Hepatocyte (in vitro differentiated cells): ENCODE data around the gene CADPS2. TPM values are rescaled to one million over a fixed set of nuclear protein-coding genes. Genes with fewer than 3 reads are reported as not detected.
A peak's percentile ranks its signal among the peaks of the same experiment; 100 is the strongest.

Experiments
- DNase-seq: peaks from one replicate; pipeline ENCODE4 v3.0.0-alpha.2; 2016; ENCODE audit warnings: low spot score
- H2AFZ ChIP-seq: fragments of 200-600 bp; sonication (generic); 2 replicates; pipeline ENCODE4 v1.6.0; 2016; ENCODE audit warnings: antibody characterized with exemption, mild to moderate bottlenecking
- H3K27ac ChIP-seq: fragments of 200-600 bp; sonication (generic); 2 replicates; pipeline ENCODE4 v1.5.1; 2016; ENCODE audit warnings: mild to moderate bottlenecking
- H3K27me3 ChIP-seq: fragments of 200-600 bp; sonication (generic); 2 replicates; pipeline ENCODE4 v1.6.1; 2016
- H3K36me3 ChIP-seq: fragments of 200-600 bp; sonication (generic); replicated peaks from 2 replicates; pipeline ENCODE4 v1.5.1; 2016; ENCODE audit warnings: low read depth; ENCODE audit not compliant: insufficient read depth
- H3K4me1 ChIP-seq: fragments of 200-600 bp; sonication (generic); 2 replicates; pipeline ENCODE4 v1.5.1; 2016; ENCODE audit warnings: mild to moderate bottlenecking, moderate library complexity; ENCODE audit not compliant: insufficient read depth
- H3K4me2 ChIP-seq: fragments of 200-600 bp; sonication (generic); 2 replicates; pipeline ENCODE4 v1.6.0; 2016
- H3K4me3 ChIP-seq: fragments of 200-600 bp; sonication (generic); 2 replicates; pipeline ENCODE4 v1.5.1; 2016; ENCODE audit warnings: mild to moderate bottlenecking
- H3K79me2 ChIP-seq: fragments of 200-600 bp; sonication (generic); 2 replicates; pipeline ENCODE4 v1.6.0; 2017; ENCODE audit warnings: mild to moderate bottlenecking
- H3K9me2 ChIP-seq: fragments of 200-600 bp; sonication (generic); replicated peaks from 2 replicates; pipeline ENCODE4 v1.6.0; 2017; ENCODE audit warnings: mild to moderate bottlenecking; ENCODE audit not compliant: insufficient read depth
- H3K9me3 ChIP-seq: fragments of 200-600 bp; sonication (generic); 2 replicates; pipeline ENCODE4 v1.5.1; 2016; ENCODE audit warnings: low read depth, mild to moderate bottlenecking
- H4K20me1 ChIP-seq: fragments of 200-600 bp; sonication (generic); 2 replicates; pipeline ENCODE4 v1.6.0; 2016; ENCODE audit warnings: mild to moderate bottlenecking; ENCODE audit not compliant: insufficient read depth, poor library complexity, severe bottlenecking
- EZH2 ChIP-seq: fragments of 200-600 bp; sonication (generic); IDR thresholded peaks from 2 replicates; pipeline ENCODE4 v1.6.1; 2016; ENCODE audit warnings: antibody characterized with exemption, mild to moderate bottlenecking, borderline replicate concordance
- EZH2phosphoT487 ChIP-seq: fragments of 200-600 bp; sonication (generic); IDR thresholded peaks from one replicate; pipeline ENCODE4 v1.6.1; 2018; ENCODE audit warnings: antibody characterized with exemption, mild to moderate bottlenecking, low read depth, moderate library complexity; ENCODE audit not compliant: unreplicated experiment, severe bottlenecking
- whole genome bisulfite sequencing: methylation state at CpG from one replicate; pipeline ENCODE4 v1.1.6; 2016; ENCODE audit warnings: low lambda C conversion rate; ENCODE audit errors: missing lambda C conversion rate; 5-methylcytosine and 5-hydroxymethylcytosine counted together
- polyA plus RNA-seq: library from polyadenylated mRNA; unstranded; fragments of >200 nt; fragmentation: Nextera tagmentation; extraction: Ambion mirVana; gene quantifications from 2 replicates; pipeline ENCODE4 v1.2.1, GENCODE V29; 2016
- total RNA-seq: library from RNA; depleted of rRNA; stranded (reverse); fragments of >200 nt; gene quantifications from 2 replicates; pipeline ENCODE4 v1.2.3, GENCODE V29; 2014
- TF ChIP-seq, protein P1 (sequence below): fragments of 200-600 bp; sonication (generic); IDR thresholded peaks from 2 replicates; pipeline ENCODE4 v1.5.1; 2016; ENCODE audit warnings: antibody characterized with exemption, mild to moderate bottlenecking; ENCODE audit not compliant: poor library complexity

CADPS2 gene
- total and polyA plus RNA-seq, 2 experiments from 2014 or later: 15.7 to 37.4 TPM

DNA sequence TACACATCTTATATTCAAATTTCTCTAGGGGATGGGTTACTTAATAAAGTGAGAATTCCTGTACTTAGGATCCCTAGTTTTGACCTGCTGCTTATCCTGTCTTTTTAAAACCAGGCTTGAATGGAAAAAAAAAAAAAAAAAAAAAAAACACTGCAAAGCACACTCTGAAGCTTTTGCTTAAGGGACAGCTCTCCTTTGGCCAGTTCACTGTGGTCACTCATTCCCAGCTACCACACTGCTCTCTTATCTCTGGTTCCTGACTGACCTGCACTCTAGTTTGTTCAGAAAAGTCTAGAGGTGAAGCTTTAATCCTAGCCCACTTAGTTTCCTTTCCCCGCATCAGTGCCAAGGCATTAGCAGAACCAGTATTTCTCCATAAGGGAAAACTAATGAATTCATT is 82.4 kb downstream of the CADPS2 start:
- 86% methylated on average over 1 of the region's 1 CpG for WGBS
- Histone ChIP-seq H3K4me1 (no peaks in the 10 kb centered on the region), H3K9me3 (no peaks in the 10 kb centered on the region), H3K36me3 (no peaks in the 10 kb centered on the region), H3K4me3 (no peak overlapping the region), H3K4me2 (no peak overlapping the region), H2AFZ (no peak overlapping the region), H3K27me3 (no peaks in the 10 kb centered on the region), H3K9me2 (no peaks in the 10 kb centered on the region), H3K79me2 (no peaks in the 10 kb centered on the region), H4K20me1 (no peaks in the 10 kb centered on the region), H3K27ac (no peak overlapping the region)
- DNase-seq: no peak
- TF ChIP-seq EZH2phosphoT487: no peak
- TF ChIP-seq, protein P1, sequence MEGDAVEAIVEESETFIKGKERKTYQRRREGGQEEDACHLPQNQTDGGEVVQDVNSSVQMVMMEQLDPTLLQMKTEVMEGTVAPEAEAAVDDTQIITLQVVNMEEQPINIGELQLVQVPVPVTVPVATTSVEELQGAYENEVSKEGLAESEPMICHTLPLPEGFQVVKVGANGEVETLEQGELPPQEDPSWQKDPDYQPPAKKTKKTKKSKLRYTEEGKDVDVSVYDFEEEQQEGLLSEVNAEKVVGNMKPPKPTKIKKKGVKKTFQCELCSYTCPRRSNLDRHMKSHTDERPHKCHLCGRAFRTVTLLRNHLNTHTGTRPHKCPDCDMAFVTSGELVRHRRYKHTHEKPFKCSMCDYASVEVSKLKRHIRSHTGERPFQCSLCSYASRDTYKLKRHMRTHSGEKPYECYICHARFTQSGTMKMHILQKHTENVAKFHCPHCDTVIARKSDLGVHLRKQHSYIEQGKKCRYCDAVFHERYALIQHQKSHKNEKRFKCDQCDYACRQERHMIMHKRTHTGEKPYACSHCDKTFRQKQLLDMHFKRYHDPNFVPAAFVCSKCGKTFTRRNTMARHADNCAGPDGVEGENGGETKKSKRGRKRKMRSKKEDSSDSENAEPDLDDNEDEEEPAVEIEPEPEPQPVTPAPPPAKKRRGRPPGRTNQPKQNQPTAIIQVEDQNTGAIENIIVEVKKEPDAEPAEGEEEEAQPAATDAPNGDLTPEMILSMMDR: no peak
- TF ChIP-seq EZH2: no peak

- Histone ChIP-seq H3K4me2 (no peak overlapping the region), H3K4me1 (no peaks in the 10 kb centered on the region), H3K79me2 (no peaks in the 10 kb centered on the region), H3K36me3 (no peaks in the 10 kb centered on the region), H3K27ac (no peak overlapping the region), H3K9me2 (no peaks in the 10 kb centered on the region), H3K27me3 (no peaks in the 10 kb centered on the region), H3K9me3 (no peaks in the 10 kb centered on the region), H4K20me1 (no peaks in the 10 kb centered on the region), H2AFZ (no peak overlapping the region), H3K4me3 (no peak overlapping the region)
- TF ChIP-seq EZH2phosphoT487: no peak
- TF ChIP-seq, protein P1: peak; percentile 54
- peak; percentile 40 for DNase-seq
- WGBS: 31% methylated on average over 2 of the region's 2 CpGs
These were observed 82.9 kb downstream of the CADPS2 start for GRCh38 chr7:122803323-122803722.

- TF ChIP-seq, protein P1: no peak
- TF ChIP-seq EZH2 (no peak), EZH2phosphoT487 (no peak)
- Histone ChIP-seq H3K36me3 (no peaks in the 10 kb centered on the region), H3K4me3 (no peak overlapping the region), H3K4me2 (no peak overlapping the region), H3K9me2 (no peaks in the 10 kb centered on the region), H2AFZ (no peak overlapping the region), H3K27me3 (no peaks in the 10 kb centered on the region), H3K27ac (no peak overlapping the region), H3K9me3 (no peaks in the 10 kb centered on the region), H4K20me1 (no peaks in the 10 kb centered on the region), H3K4me1 (no peaks in the 10 kb centered on the region), H3K79me2 (no peaks in the 10 kb centered on the region)
- WGBS: 75% methylated on average over 6 of the region's 6 CpGs
- DNase-seq: no peak
These were observed 83.9 kb downstream of the CADPS2 start for GRCh38 chr7:122802301-122802751.

DNA sequence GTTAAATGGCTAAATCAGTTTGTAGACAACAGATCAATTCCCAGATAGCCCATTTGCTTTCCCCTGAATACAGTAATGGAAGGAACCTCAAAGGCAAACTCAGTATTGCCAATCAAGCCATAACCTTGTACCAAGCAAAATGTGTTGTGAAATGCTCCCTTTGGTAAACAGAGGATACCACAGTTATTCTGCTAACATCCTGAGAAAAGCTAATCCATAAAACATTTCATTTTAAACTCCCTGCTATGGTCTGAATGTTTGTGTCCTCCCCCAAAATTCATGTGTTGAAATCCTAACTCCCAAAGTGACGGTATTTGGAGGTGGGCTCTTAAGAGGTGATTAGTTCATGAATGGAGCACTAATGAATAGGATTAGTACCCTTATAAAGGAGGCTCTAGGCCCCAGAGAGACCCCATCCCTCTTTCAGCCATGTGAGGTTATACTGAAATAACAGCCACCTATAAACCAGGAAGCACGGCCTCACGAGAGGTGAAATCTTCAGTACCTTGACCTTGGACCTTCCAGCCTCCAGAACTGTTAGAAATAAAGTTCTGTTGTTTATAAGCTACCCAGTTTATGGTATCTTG is 94.2 kb downstream of the CADPS2 start:
- no peaks in the 10 kb centered on the region for H3K9me3 ChIP-seq
- H3K79me2 ChIP-seq: peaks cover 5% of the 10 kb centered on the region
- H3K27me3 ChIP-seq: no peaks in the 10 kb centered on the region
- no peak overlapping the region for H3K27ac ChIP-seq
- H3K4me1 ChIP-seq: peaks cover 7% of the 10 kb centered on the region
- no peak overlapping the region for H3K4me3 ChIP-seq
- 86% methylated on average over 3 of the region's 3 CpGs for WGBS
- DNase-seq: no peak
- no peak overlapping the region for H2AFZ ChIP-seq
- H3K9me2 ChIP-seq: no peaks in the 10 kb centered on the region
- no peaks in the 10 kb centered on the region for H4K20me1 ChIP-seq
- TF ChIP-seq EZH2 (no peak), EZH2phosphoT487 (no peak)
- TF ChIP-seq, protein P1: no peak
- H3K36me3 ChIP-seq: no peaks in the 10 kb centered on the region
- no peak overlapping the region for H3K4me2 ChIP-seq
